GM12878 (cell line): Measurements from ENCODE around the gene PRR5L. TPM values are rescaled to one million over a fixed set of nuclear protein-coding genes. Genes with fewer than 3 reads are reported as not detected.
A peak's percentile ranks its signal among the peaks of the same experiment; 100 is the strongest.

Experiments used
- CREB1 ChIP-seq: IDR thresholded peaks from 2 replicates; pipeline ENCODE4 v1.6.1; 2012; ENCODE audit warnings: low read depth, mild to moderate bottlenecking, inconsistent platforms
- EGR1 ChIP-seq, 2 experiments: IDR thresholded peaks; 1 replicate in 1 of 2; 2 replicates in 1 of 2; pipeline ENCODE4 v1.6.1; 2011 to 2012; ENCODE audit warnings: low read depth in 2 of 2, low read length in 2 of 2, borderline replicate concordance in 1 of 2, mild to moderate bottlenecking in 1 of 2, moderate library complexity in 1 of 2
- EP300 ChIP-seq, 2 experiments: fragments of 150-350 bp in 1 of 2; IDR thresholded peaks; 2 replicates each; pipeline ENCODE4 v1.6.1; 2011 to 2012; ENCODE audit warnings: low read depth in 2 of 2, low read length in 2 of 2, borderline replicate concordance in 1 of 2, improper control_type of control experiment in 1 of 2, inconsistent platforms in 1 of 2; ENCODE audit not compliant: control insufficient read depth in 1 of 2
- ETV6 ChIP-seq, 2 experiments: fragments of 450-650 bp in 1 of 2; IDR thresholded peaks in 1 of 2; conservative IDR thresholded peaks in 1 of 2; 2 replicates each; pipeline ENCODE4 v1.6.1; 2014; ENCODE audit warnings: antibody characterized with exemption in 1 of 2, borderline replicate concordance in 1 of 2, low read depth in 1 of 2, mild to moderate bottlenecking in 1 of 2, moderate library complexity in 1 of 2
- IRF4 ChIP-seq: IDR thresholded peaks from 2 replicates; pipeline ENCODE4 v1.6.1; 2011; ENCODE audit warnings: low read depth, low read length
- MTA2 ChIP-seq: fragments of 450-650 bp; IDR thresholded peaks from 2 replicates; pipeline ENCODE4 v1.6.1; 2016; ENCODE audit warnings: low read depth, mild to moderate bottlenecking, moderate library complexity
- MTA3 ChIP-seq: IDR thresholded peaks from 2 replicates; pipeline ENCODE4 v1.6.1; 2012; ENCODE audit warnings: low read length, inconsistent platforms, borderline replicate concordance
- PKNOX1 ChIP-seq: fragments of 450-650 bp; IDR thresholded peaks from 2 replicates; pipeline ENCODE4 v1.6.1; 2016; ENCODE audit warnings: mild to moderate bottlenecking
- RAD51 ChIP-seq: fragments of 450-650 bp; IDR thresholded peaks from 2 replicates; pipeline ENCODE4 v1.6.1; 2016; ENCODE audit warnings: moderate library complexity, mild to moderate bottlenecking, inconsistent platforms
- RB1 ChIP-seq: fragments of 450-650 bp; formaldehyde crosslinking; IDR thresholded peaks from 2 replicates; pipeline ENCODE4 v1.6.1; 2017; ENCODE audit warnings: mild to moderate bottlenecking, borderline replicate concordance
- SMAD1 ChIP-seq: fragments of 450-650 bp; IDR thresholded peaks from 2 replicates; pipeline ENCODE4 v1.6.1; 2018; ENCODE audit warnings: mild to moderate bottlenecking, low read depth; ENCODE audit not compliant: partially characterized antibody
- SMAD5 ChIP-seq: IDR thresholded peaks from 2 replicates; pipeline ENCODE4 v1.6.1; 2016; ENCODE audit warnings: antibody characterized with exemption, low read depth
- SPI1 ChIP-seq: IDR thresholded peaks from 2 replicates; pipeline ENCODE4 v1.6.1; 2011; ENCODE audit warnings: low read depth, mild to moderate bottlenecking, low read length, moderate library complexity, borderline replicate concordance; ENCODE audit not compliant: insufficient read depth
- TBL1XR1 ChIP-seq: IDR thresholded peaks from 2 replicates; pipeline ENCODE4 v1.6.1; 2012; ENCODE audit warnings: low read depth, low read length, improper control_type of control experiment
- ZBTB40 ChIP-seq: fragments of 450-650 bp; IDR thresholded peaks from 2 replicates; pipeline ENCODE4 v1.6.1; 2016; ENCODE audit warnings: mild to moderate bottlenecking, moderate library complexity, borderline replicate concordance
- ZNF274 ChIP-seq: IDR thresholded peaks from one replicate; pipeline ENCODE4 v1.8.0; 2011; ENCODE audit not compliant: insufficient read length, insufficient read depth
- polyA plus RNA-seq, 11 experiments: library from polyadenylated mRNA; depleted of rRNA in 4 of 11; unstranded in 6 of 11; stranded (reverse) in 5 of 11; fragments of >200 nt; fragmentation: Nextera tagmentation in 4 of 11; fragmentation: Illumina TruSeq in 1 of 11; extraction: Ambion mirVana in 4 of 11; extraction: Trizol in 1 of 11; gene quantifications; 1 replicate in 1 of 11; 2 replicates in 10 of 11; pipeline versions ENCODE4 v1.2.1 to v1.2.3, GENCODE V29; 2011 to 2016; ENCODE audit warnings: inconsistent platforms in 2 of 11, missing spikeins in 2 of 11, low read depth in 1 of 11
- total RNA-seq, 4 experiments: library from RNA; depleted of rRNA in 3 of 4; stranded (reverse); fragments of >200 nt in 3 of 4; fragmentation: Illumina TruSeq in 1 of 4; extraction: Trizol in 1 of 4; gene quantifications; 2 replicates each; pipeline versions ENCODE4 v1.2.1 to v1.2.3, GENCODE V29; 2013 to 2021
- TF ChIP-seq, protein P1 (sequence below): fragments of 450-650 bp; IDR thresholded peaks from 2 replicates; pipeline ENCODE4 v1.6.1; 2017; ENCODE audit warnings: mild to moderate bottlenecking, moderate library complexity
- TF ChIP-seq, protein P2 (sequence below): IDR thresholded peaks from 2 replicates; pipeline ENCODE4 v1.6.1; 2012; ENCODE audit warnings: low read depth, low read length, improper control_type of control experiment

Gene PRR5L
- total and polyA plus RNA-seq, 10 of the 15 experiments (the other 5 are each of a cell fraction or from before 2014, with no cell fraction given): 0.11 to 4.2 (median 0.67) TPM; not detected in 1

DNA sequence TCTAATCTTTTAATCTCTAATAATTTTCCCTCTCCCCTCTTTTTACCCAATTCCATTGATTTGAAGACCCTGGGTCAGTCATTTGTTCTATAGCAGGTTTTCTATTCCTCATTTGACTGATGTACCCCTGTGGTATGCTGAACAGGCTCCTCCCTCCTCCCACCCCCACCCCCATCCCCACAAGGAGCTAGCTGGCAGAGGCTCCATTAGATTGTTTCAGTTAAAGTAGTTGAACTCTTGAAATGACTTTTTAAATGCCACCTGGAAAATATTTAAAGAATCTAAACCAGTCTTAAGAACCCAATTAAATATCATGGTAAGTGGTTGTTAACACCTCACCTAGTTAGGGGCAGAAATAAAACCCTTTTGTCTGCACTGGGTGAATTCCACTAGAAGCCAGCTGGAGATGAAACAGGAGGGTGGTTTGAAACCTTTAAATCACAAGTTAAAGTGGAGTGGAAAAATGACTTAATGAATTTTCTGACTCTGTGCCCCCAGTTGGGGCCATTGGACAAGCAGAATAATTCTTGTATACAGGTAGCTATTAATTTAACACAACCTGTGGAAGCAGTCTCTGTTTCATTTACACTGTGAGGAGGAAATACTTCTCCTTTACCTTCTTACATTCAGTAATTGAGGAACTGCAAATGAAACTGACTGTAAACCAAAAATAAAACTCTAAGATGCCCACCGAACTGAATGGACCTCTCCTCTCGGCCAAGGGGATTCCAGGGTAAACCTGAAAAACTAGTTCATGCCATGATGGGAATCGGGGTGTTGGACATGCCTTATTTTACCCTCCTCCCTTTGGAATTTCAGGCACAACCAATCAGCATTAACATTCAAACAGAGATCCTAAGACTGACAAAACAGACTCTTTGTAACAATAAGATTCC is 30.7 kb downstream of the PRR5L start (continued):
- TF ChIP-seq, protein P1, sequence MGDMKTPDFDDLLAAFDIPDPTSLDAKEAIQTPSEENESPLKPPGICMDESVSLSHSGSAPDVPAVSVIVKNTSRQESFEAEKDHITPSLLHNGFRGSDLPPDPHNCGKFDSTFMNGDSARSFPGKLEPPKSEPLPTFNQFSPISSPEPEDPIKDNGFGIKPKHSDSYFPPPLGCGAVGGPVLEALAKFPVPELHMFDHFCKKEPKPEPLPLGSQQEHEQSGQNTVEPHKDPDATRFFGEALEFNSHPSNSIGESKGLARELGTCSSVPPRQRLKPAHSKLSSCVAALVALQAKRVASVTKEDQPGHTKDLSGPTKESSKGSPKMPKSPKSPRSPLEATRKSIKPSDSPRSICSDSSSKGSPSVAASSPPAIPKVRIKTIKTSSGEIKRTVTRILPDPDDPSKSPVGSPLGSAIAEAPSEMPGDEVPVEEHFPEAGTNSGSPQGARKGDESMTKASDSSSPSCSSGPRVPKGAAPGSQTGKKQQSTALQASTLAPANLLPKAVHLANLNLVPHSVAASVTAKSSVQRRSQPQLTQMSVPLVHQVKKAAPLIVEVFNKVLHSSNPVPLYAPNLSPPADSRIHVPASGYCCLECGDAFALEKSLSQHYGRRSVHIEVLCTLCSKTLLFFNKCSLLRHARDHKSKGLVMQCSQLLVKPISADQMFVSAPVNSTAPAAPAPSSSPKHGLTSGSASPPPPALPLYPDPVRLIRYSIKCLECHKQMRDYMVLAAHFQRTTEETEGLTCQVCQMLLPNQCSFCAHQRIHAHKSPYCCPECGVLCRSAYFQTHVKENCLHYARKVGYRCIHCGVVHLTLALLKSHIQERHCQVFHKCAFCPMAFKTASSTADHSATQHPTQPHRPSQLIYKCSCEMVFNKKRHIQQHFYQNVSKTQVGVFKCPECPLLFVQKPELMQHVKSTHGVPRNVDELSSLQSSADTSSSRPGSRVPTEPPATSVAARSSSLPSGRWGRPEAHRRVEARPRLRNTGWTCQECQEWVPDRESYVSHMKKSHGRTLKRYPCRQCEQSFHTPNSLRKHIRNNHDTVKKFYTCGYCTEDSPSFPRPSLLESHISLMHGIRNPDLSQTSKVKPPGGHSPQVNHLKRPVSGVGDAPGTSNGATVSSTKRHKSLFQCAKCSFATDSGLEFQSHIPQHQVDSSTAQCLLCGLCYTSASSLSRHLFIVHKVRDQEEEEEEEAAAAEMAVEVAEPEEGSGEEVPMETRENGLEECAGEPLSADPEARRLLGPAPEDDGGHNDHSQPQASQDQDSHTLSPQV: no peak
- TF ChIP-seq, protein P2, sequence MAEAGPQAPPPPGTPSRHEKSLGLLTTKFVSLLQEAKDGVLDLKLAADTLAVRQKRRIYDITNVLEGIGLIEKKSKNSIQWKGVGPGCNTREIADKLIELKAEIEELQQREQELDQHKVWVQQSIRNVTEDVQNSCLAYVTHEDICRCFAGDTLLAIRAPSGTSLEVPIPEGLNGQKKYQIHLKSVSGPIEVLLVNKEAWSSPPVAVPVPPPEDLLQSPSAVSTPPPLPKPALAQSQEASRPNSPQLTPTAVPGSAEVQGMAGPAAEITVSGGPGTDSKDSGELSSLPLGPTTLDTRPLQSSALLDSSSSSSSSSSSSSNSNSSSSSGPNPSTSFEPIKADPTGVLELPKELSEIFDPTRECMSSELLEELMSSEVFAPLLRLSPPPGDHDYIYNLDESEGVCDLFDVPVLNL: no peak
- TF ChIP-seq MTA3 (no peak), TBL1XR1 (no peak), MTA2 (peak; percentile 70; the same call in 1 of the 2 replicates), RAD51 (no peak), CREB1 (no peak), SPI1 (peak; percentile 90), ZBTB40 (no peak), ZNF274 (no peak), EGR1 (IDR thresholded peaks at IDR 0.05; ENCODE audit: borderline replicate concordance in 1 of 2, low read depth in 2 of 2, low read length in 2 of 2) (no peak), ETV6 (conservative IDR thresholded peaks at IDR 0.05 in 1 of 2, IDR thresholded peaks at IDR 0.05 in 1 of 2; ENCODE audit: borderline replicate concordance in 1 of 2, low read depth in 1 of 2) (peak in 1 of 2 experiments; percentile 40; a peak in 1 of 4 replicates), RB1 (no peak), EP300 (IDR thresholded peaks at IDR 0.05; ENCODE audit: borderline replicate concordance in 1 of 2, control insufficient read depth in 1 of 2, low read depth in 2 of 2, low read length in 2 of 2) (0 out of 4 replicates have a peak, but pooled peaks of 1 of the 2 experiments have one; percentile 9), IRF4 (no peak), SMAD5 (no peak), SMAD1 (no peak), PKNOX1 (no peak)
